GM23338 (cell line): ENCODE results near the gene TRIP4.

ENCODE experiments used
- CREB1 ChIP-seq: fragments of 250-450 bp; sonication (Bioruptor Pico); IDR thresholded peaks from 2 replicates; pipeline ENCODE4 v1.5.0; 2020; ENCODE audit warnings: low read depth, mild to moderate bottlenecking, moderate library complexity
- CTCF ChIP-seq, 2 experiments: fragments of 200-600 bp in 1 of 2; sonication (generic) in 1 of 2; conservative IDR thresholded peaks; 2 replicates each; pipeline versions ENCODE4 v1.5.1 to v1.6.1; 2016 to 2017; ENCODE audit warnings: antibody characterized with exemption in 2 of 2, low read depth in 2 of 2, mild to moderate bottlenecking in 2 of 2, moderate library complexity in 1 of 2
- ETS1 ChIP-seq: IDR thresholded peaks from 2 replicates; pipeline ENCODE4 v1.6.1; 2016; ENCODE audit warnings: antibody characterized with exemption
- EZH2 ChIP-seq: fragments of 200-600 bp; sonication (generic); IDR thresholded peaks from one replicate; pipeline ENCODE4 v1.8.0; 2017; ENCODE audit warnings: antibody characterized with exemption, mild to moderate bottlenecking, low read depth; ENCODE audit not compliant: unreplicated experiment
- EZH2phosphoT487 ChIP-seq: fragments of 200-600 bp; sonication (generic); IDR thresholded peaks from one replicate; pipeline ENCODE4 v1.8.1; 2018; ENCODE audit warnings: antibody characterized with exemption; ENCODE audit not compliant: unreplicated experiment
- JUNB ChIP-seq: IDR thresholded peaks from one replicate; pipeline ENCODE4 v1.6.1; 2016; ENCODE audit warnings: antibody characterized with exemption; ENCODE audit not compliant: unreplicated experiment
- NANOG ChIP-seq: IDR thresholded peaks from 2 replicates; pipeline ENCODE4 v1.6.1; 2016; ENCODE audit warnings: antibody characterized with exemption, borderline replicate concordance
- POLR2AphosphoS5 ChIP-seq: IDR thresholded peaks from 2 replicates; pipeline ENCODE4 v1.6.1; 2016; ENCODE audit warnings: antibody characterized with exemption, low read depth
- TF ChIP-seq, protein P1 (sequence below): IDR thresholded peaks from one replicate; pipeline ENCODE4 v1.6.1; 2018; ENCODE audit warnings: antibody characterized with exemption; ENCODE audit not compliant: unreplicated experiment

DNA sequence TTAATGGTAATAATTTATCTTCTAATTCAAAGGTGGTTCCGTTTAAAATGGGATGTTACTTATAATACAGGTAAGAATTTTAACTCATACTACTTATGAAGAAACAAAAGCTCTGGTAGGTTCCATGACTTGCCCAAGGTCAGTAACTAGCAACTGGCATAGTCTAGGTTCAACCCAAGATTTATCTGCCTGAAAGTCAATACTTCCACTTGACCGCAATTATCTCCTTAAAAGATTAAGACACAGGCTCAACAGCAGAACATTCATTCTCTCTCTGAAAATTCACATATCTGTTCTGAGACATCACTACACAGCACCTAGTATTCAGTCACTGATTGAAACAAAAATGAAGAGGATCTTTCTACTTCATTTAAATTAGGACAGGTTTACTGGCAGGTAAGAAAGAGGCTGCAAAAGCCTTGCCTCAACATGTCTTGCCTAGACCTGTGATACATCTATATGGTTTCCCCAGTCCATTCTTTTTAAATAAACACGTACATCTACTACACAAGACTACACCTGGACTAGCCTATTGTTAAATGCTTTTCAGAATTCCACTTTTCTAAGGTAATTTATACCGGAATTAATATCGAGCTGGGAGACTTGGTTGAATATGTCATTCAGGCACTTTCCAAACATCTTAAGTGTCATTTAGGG is 32.8 kb upstream of the TRIP4 start:
- TF ChIP-seq CTCF (conservative IDR thresholded peaks at IDR 0.05; ENCODE audit: low read depth in 2 of 2) (no peak), POLR2AphosphoS5 (no peak), EZH2 (no peak), CREB1 (CRISPR knock-in tag) (no peak), EZH2phosphoT487 (no peak), NANOG (no peak), JUNB (no peak), ETS1 (no peak)
- TF ChIP-seq, protein P1, sequence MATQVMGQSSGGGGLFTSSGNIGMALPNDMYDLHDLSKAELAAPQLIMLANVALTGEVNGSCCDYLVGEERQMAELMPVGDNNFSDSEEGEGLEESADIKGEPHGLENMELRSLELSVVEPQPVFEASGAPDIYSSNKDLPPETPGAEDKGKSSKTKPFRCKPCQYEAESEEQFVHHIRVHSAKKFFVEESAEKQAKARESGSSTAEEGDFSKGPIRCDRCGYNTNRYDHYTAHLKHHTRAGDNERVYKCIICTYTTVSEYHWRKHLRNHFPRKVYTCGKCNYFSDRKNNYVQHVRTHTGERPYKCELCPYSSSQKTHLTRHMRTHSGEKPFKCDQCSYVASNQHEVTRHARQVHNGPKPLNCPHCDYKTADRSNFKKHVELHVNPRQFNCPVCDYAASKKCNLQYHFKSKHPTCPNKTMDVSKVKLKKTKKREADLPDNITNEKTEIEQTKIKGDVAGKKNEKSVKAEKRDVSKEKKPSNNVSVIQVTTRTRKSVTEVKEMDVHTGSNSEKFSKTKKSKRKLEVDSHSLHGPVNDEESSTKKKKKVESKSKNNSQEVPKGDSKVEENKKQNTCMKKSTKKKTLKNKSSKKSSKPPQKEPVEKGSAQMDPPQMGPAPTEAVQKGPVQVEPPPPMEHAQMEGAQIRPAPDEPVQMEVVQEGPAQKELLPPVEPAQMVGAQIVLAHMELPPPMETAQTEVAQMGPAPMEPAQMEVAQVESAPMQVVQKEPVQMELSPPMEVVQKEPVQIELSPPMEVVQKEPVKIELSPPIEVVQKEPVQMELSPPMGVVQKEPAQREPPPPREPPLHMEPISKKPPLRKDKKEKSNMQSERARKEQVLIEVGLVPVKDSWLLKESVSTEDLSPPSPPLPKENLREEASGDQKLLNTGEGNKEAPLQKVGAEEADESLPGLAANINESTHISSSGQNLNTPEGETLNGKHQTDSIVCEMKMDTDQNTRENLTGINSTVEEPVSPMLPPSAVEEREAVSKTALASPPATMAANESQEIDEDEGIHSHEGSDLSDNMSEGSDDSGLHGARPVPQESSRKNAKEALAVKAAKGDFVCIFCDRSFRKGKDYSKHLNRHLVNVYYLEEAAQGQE = no peak
